Heart left ventricle (tissue), 16 donors: ENCODE results near the gene BRME1. TPM values are rescaled to one million over a fixed set of nuclear protein-coding genes. Genes with fewer than 3 reads are reported as not detected.
A peak's percentile ranks its signal among the peaks of the same experiment; 100 is the strongest.

ENCODE experiments used
- ATAC-seq, 4 donors: fragments of 200-7000 bp; cut with Tn5 transposase; one replicate each; pipeline ENCODE4 v1.9.1; 2020 to 2022; ENCODE audit warnings: moderate library complexity in 4 of 4, mild to moderate bottlenecking in 3 of 4, moderate number of reproducible peaks in 1 of 4
- DNase-seq, 5 donors: peaks; one replicate each; pipeline ENCODE4 v3.0.0-alpha.2; 2020
- H3K27ac ChIP-seq, 12 donors: fragments of 200-600 bp; sonication (generic) in 4 of 12; one replicate each; pipeline versions ENCODE4 v1.5.0 to v1.8.0; 2016 to 2022; ENCODE audit warnings: mild to moderate bottlenecking in 2 of 12
- H3K27me3 ChIP-seq, 9 donors: fragments of 200-600 bp; sonication (generic) in 2 of 9; one replicate each; pipeline versions ENCODE4 v1.5.1 to v1.8.0; 2016 to 2022; ENCODE audit warnings: mild to moderate bottlenecking in 3 of 9
- H3K36me3 ChIP-seq, 9 donors: fragments of 200-600 bp; sonication (generic) in 2 of 9; one replicate each; pipeline versions ENCODE4 v1.5.0 to v1.8.0; 2018 to 2022; ENCODE audit warnings: mild to moderate bottlenecking in 2 of 9
- H3K4me1 ChIP-seq, 12 donors: fragments of 200-600 bp; sonication (generic) in 4 of 12; one replicate each; pipeline versions ENCODE4 v1.5.0 to v1.8.0; 2016 to 2022; ENCODE audit warnings: mild to moderate bottlenecking in 3 of 12
- H3K4me3 ChIP-seq, 12 donors: fragments of 200-600 bp; sonication (generic) in 4 of 12; one replicate each; pipeline versions ENCODE4 v1.5.0 to v1.8.0; 2017 to 2022; ENCODE audit warnings: mild to moderate bottlenecking in 9 of 12, moderate library complexity in 4 of 12
- H3K9me3 ChIP-seq, 12 donors: fragments of 200-600 bp; sonication (generic) in 4 of 12; one replicate each; pipeline versions ENCODE4 v1.5.0 to v1.8.0; 2016 to 2022; ENCODE audit warnings: mild to moderate bottlenecking in 1 of 12
- CTCF ChIP-seq, 12 donors: fragments of 200-600 bp; sonication (generic) in 4 of 12; IDR thresholded peaks; one replicate each; pipeline versions ENCODE4 v1.5.0 to v1.8.0; 2018 to 2022; ENCODE audit warnings: antibody characterized with exemption in 12 of 12, mild to moderate bottlenecking in 5 of 12
- POLR2A ChIP-seq, 2 donors: fragments of 450-650 bp; IDR thresholded peaks; one replicate each; pipeline ENCODE4 v1.6.1; 2017; ENCODE audit warnings: antibody characterized with exemption in 2 of 2, mild to moderate bottlenecking in 2 of 2, moderate library complexity in 2 of 2
- WGBS, 4 donors: extraction: QIAGEN DNeasy Blood & Tissue Kit in 2 of 4; methylation state at CpG; one replicate each; pipeline versions ENCODE4 v1.1.5 to v1.1.7; 2013 to 2018; 5-methylcytosine and 5-hydroxymethylcytosine counted together
- intact Hi-C, 10 donors: fragments of 100-400 bp; cut with DNase I; formaldehyde crosslinking; loops; one replicate each; pipeline versions ENCODE4 v1.11.1 to v1.14.2; 2022
- polyA plus RNA-seq, 2 donors: library from polyadenylated mRNA; stranded (reverse); fragments of 200-250 nt; gene quantifications; one replicate each; pipeline ENCODE4 v1.2.3, GENCODE V29; 2013
- total RNA-seq, 9 donors: library from RNA; depleted of rRNA in 2 of 9; stranded (reverse); fragments of >200 nt in 2 of 9; fragmentation: NEBNext Ultra II Directional in 3 of 9; extraction: Animal tissue kit (Norgen Biotek cat#: 25700) in 3 of 9; gene quantifications; one replicate each; pipeline versions ENCODE4 v1.1.0 to v1.2.4, GENCODE V29; 2016 to 2023
- donor health status: ischemic (EF 13 %, LVEDD 7.1; RV severe dilation, severe dysfunction).
- donor health status: healthy with polysubstance abuse.
- donor health status: DM: no; HTN: yes; CAD: no.
- donor health status: DM: no; HTN: no; CAD: no.
- donor health status: ischemic (EF 25% LVEDD 6.9; RV normal size, moderate dysfunction).
- donor health status: ischemic (EF 25% LVEDD 5.7; RV mildly dilated, moderate dysfunction).
- donor health status: healthy.
- donor health status: DM: yes; HTN: yes; CAD: no.
- donor health status: ischemic (EF 35%, LVEDD 5.7; RV mildly dilated, moderate dysfunction).
- donor health status: nonischemic (EF 11% LVEDD 7.7; RV severe dilation, severe dysfunction).
- donor health status: DM: yes; HTN: yes; CAD: no.
- donor health status: PGD.
- donor health status: ischemic (EF 29% LVEDD 5.4; RV normal size, mild dysfunction).
- donor health status: nonischemic (EF 23%, LVEDD 6.1; RV moderate dilation, normal function).

Gene BRME1
- total and polyA plus RNA-seq, 11 donors: 0.23 to 1.2 (median 0.70) TPM; not detected in 2

GRCh38 chr19:13920940-13921747 lies 15.2 kb upstream of the BRME1 start:
- H3K27ac ChIP-seq: no peak overlapping the region
- no peaks in the 10 kb centered on the region for H3K27me3 ChIP-seq
- peaks cover 0 to 17% (median under 1%) of the 10 kb centered on the region in 12 donors for H3K4me1 ChIP-seq
- no peak overlapping the region for H3K4me3 ChIP-seq
- DNase-seq: no peak
- 82 to 97% (median 91%) methylated on average over 1 to 2 of the region's 2 CpGs for whole genome bisulfite sequencing, 4 donors
- no peak for TF ChIP-seq POLR2A (IDR thresholded peaks at IDR 0.05)
- TF ChIP-seq CTCF (IDR thresholded peaks at IDR 0.05): no peak
- ATAC-seq: peak; percentile 43 to 63 (median 54)
- H3K9me3 ChIP-seq: peaks cover 0 to 6% (median 0%) of the 10 kb centered on the region in 12 donors
- intact Hi-C loops: no loop called here
- H3K36me3 ChIP-seq: peaks cover 5 to 96% (median 81%) of the 10 kb centered on the region in 9 donors

DNA sequence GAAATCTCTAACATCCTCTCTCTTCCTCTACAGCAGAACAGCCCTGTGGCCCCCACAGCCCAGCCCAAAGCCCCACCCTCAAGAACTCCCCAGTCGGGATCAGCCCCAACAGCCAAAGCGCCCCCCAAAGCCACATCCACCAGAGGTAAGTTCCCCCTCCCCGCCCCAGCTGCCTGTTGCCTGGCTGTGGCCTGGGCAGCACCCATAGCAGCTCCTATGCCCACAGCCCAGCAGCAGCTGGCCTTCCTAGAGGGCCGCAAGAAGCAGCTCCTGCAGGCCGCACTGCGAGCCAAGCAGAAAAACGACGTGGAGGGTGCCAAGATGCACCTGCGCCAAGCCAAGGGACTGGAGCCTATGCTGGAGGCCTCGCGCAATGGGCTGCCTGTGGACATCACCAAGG lies 14.6 kb upstream of the BRME1 start:
- no peak overlapping the region for H3K4me3 ChIP-seq
- H3K9me3 ChIP-seq: peaks cover 0 to 6% (median 0%) of the 10 kb centered on the region in 12 donors
- TF ChIP-seq POLR2A (IDR thresholded peaks at IDR 0.05) (no peak), CTCF (IDR thresholded peaks at IDR 0.05) (no peak)
- 96 to 99% (median 98%) methylated on average over 5 to 11 of the region's 11 CpGs for WGBS, 4 donors
- peaks cover 0 to 15% (median 0%) of the 10 kb centered on the region in 12 donors for H3K4me1 ChIP-seq
- DNase-seq (no peak), ATAC-seq (no peak)
- no peaks in the 10 kb centered on the region for H3K27me3 ChIP-seq
- no peak overlapping the region for H3K27ac ChIP-seq
- H3K36me3 ChIP-seq: peaks cover 5 to 98% (median 87%) of the 10 kb centered on the region in 9 donors
- intact Hi-C loops: no loop called here

DNA sequence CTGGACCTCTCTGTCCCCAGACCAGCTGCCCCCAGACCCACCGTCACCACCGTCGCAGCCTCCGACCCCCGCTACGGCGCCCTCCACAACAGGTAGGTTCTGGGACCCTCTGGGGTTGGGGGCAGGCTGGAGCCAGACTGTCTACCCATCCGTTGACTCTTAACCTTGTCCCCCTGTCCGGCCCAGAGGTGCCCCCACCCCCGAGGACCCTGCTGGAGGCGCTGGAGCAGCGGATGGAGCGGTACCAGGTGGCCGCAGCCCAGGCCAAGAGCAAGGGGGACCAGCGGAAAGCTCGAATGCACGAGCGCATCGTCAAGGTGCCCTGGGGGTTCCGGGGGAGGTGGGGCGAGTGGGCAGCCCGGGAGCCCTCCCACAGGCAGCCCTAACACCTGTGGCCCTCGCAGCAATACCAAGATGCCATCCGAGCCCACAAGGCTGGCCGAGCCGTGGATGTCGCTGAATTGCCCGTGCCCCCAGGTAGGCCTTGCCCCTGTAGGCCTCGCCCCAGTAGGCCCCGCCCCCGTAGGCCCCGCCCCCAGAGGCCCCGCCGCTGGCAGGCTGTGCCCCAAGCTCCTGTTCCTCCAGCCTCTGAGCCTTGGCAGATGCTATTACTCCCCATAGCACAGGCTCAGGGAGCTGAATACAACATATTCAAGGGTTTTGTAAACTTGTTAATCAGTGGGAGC lies 13.0 kb upstream of the BRME1 start:
- 89 to 97% (median 92%) methylated on average over 25 to 34 of the region's 34 CpGs for WGBS, 4 donors
- intact Hi-C loops: no loop called here

More for the DNA sequence above, 13.0 kb upstream of the BRME1 start:
- no peak for TF ChIP-seq CTCF (IDR thresholded peaks at IDR 0.05)
- TF ChIP-seq POLR2A (IDR thresholded peaks at IDR 0.05): no peak
- no peak overlapping the region for H3K4me3 ChIP-seq
- H3K36me3 ChIP-seq: peaks cover 5 to 99% (median 91%) of the 10 kb centered on the region in 9 donors
- H3K4me1 ChIP-seq: peaks cover 0 to 15% (median 0%) of the 10 kb centered on the region in 12 donors
- H3K9me3 ChIP-seq: peaks cover 0 to 6% (median 0%) of the 10 kb centered on the region in 12 donors
- no peak for DNase-seq
- peak in 1 of 4 donors; percentile 17 for ATAC-seq
- H3K27me3 ChIP-seq: no peaks in the 10 kb centered on the region
- H3K27ac ChIP-seq: peak overlapping the region in 2 of 12 donors; percentile 43 to 53
